ENCODE data around the gene BZW2.
A peak's percentile ranks its signal among the peaks of the same experiment; 100 is the strongest.

The BZW2 gene

DNA sequence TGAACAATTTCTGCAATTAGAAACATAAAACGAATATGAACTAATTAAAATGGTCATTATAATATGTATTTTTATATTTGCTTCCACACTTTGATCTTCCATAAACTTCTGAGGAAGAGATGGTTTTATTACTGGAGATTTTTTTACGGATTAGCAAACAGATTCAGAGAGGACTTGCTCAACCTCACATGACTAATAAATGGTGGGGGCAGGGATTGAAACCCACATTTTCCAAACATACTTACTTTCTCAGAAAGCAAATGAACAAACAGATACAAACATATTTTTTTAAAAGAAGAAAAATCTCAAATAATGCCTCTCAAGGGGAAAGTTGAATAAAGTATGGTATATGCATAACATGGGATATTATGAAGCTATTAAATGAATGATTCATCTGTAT is 18.7 kb upstream of the BZW2 start:
- H3K4me3 ChIP-seq (replicated peaks; ENCODE audit: low read depth, low read length): no peak overlapping the region
- no peak for TF ChIP-seq CTCF (IDR thresholded peaks at IDR 0.05; ENCODE audit: low read length, missing control alignments)
- DNase-seq (ENCODE audit: low read depth): peak; percentile 58

- no peak for TF ChIP-seq CTCF (IDR thresholded peaks at IDR 0.05; ENCODE audit: low read length, missing control alignments)
- no peak for DNase-seq (ENCODE audit: low read depth)
- no peak overlapping the region for H3K4me3 ChIP-seq (replicated peaks; ENCODE audit: low read depth, low read length)
Measured at GRCh38 chr7:16630654-16631053, 15.3 kb upstream of the BZW2 start.

DNA sequence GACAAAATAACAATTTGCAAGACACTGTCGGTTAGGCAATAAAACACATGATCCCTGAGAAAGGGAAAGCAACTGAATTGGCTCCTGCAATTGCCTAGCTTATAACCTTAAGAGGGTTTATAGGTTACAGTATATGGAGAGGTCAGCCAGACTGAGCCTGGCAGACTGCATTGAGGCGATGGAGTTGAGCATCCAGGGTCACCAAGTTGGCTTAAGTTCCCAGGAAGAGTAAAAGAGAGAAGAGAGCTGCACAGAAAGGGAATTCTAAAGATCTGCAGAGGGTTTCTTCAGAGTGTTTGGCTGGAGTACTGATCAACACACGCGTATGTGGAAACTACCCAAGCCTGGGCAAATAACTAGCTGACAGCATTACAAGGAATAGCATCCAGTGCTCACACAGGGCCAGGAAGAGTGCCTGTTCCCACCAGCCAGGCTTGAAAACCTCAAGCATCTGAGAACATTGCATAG is 11.7 kb upstream of the BZW2 start:
- H3K4me3 ChIP-seq (replicated peaks; ENCODE audit: low read depth, low read length): no peak overlapping the region
- no peak for TF ChIP-seq CTCF (IDR thresholded peaks at IDR 0.05; ENCODE audit: low read length, missing control alignments)
- peak; percentile 30 for DNase-seq (ENCODE audit: low read depth)

DNA sequence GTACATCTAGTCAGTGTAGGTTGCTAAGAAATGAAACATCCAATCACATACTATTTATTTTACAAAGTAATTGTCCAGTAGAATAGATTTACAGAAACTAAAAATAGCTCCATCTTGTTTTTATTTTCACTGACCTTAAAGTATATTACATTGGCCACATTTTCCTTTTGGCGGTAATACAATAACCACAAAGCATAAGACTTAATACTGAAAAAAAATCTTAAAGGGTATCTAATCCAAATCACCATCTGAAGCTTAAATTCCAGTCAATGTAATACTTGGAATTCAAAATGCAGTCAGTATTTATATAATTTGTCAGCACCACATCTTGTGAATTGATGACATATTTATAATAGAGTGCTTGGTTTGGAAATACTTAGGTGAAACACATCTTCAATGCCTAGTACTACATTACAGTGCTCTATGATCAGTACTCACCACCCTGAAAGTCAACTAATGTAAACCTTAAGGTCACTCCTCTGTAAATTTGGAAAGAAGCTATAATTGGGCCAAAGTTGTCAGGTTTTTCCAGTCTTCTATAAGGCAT is 9.4 kb upstream of the BZW2 start:
- no peak for TF ChIP-seq CTCF (IDR thresholded peaks at IDR 0.05; ENCODE audit: low read length, missing control alignments)
- no peak for DNase-seq (ENCODE audit: low read depth)
- no peak overlapping the region for H3K4me3 ChIP-seq (replicated peaks; ENCODE audit: low read depth, low read length)

- TF ChIP-seq CTCF (IDR thresholded peaks at IDR 0.05; ENCODE audit: low read length, missing control alignments): no peak
- DNase-seq (ENCODE audit: low read depth): no peak
- H3K4me3 ChIP-seq (replicated peaks; ENCODE audit: low read depth, low read length): no peak overlapping the region
Measured at GRCh38 chr7:16637379-16637778, 8.6 kb upstream of the BZW2 start.

DNA sequence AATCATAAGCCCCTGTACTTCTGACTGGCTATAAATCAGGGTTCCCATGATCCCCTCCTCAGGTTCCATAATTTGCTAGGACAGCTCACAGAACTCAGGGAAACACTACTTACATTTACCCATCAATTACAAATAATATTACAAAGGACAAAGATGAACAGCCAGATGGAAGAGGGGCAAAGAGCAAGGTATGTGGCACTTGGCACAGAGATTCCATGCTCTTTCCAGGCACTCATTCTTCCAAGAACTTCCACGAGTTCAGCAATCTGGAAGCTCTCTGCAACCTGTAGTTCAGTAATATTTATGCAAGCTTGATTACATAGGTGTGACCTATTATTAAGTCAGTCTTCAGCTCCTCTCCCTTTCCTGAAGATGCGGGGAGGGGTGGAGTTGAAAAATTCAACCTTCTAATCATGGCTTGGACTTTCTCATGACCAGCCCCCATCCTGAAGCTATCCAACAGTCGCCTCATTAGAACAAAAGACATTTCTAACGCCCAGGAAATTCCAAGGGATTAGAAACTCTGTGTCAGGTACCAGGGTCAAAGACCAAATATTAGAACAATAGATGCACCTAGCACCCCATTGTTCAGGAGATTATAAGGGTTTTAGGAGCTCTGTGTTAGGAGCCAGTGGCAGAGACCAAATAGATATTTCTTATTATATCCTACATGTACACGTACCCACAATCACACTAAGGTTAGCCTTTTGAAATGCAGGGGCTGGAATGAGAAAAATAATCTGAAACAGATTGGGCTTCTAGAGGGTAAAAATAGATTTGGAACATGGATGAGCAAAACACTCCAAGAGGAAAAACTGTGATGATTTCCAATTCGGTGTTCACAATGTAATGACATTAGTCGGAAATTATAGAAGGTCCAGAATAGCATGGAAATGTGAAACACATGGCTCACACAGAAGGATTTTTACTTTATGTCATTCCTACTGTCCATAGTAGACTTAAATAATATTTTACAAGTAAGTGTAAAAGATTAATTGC is 7.4 kb upstream of the BZW2 start:
- no peak for TF ChIP-seq CTCF (IDR thresholded peaks at IDR 0.05; ENCODE audit: low read length, missing control alignments)
- no peak for DNase-seq (ENCODE audit: low read depth)
- H3K4me3 ChIP-seq (replicated peaks; ENCODE audit: low read depth, low read length): no peak overlapping the region

All from fibroblast of pulmonary artery (primary cell).